Lung (tissue), 12 donors: Measurements from ENCODE around the gene NHSL1. TPM values are rescaled to one million over a fixed set of nuclear protein-coding genes. Genes with fewer than 3 reads are reported as not detected.

Experiments
- ATAC-seq: fragments of 200-7000 bp; cut with Tn5 transposase; one replicate; pipeline ENCODE4 v1.9.1; 2020; ENCODE audit warnings: moderate number of reproducible peaks; ENCODE audit not compliant: insufficient read depth, low FRiP score
- DNase-seq, 3 donors: peaks; one replicate each; pipeline ENCODE4 v3.0.0-alpha.2; 2013 to 2017
- H3K27ac ChIP-seq, 2 donors: one replicate each; pipeline ENCODE4 v1.5.1; 2013; ENCODE audit warnings: mild to moderate bottlenecking in 2 of 2, moderate library complexity in 2 of 2, control low read depth in 1 of 2, inconsistent platforms in 1 of 2, low read depth in 1 of 2, low read length in 1 of 2
- H3K27me3 ChIP-seq, 3 donors: one replicate each; pipeline ENCODE4 v1.5.1; 2013; ENCODE audit warnings: low read length in 2 of 3; ENCODE audit not compliant: control insufficient read depth in 3 of 3, insufficient read depth in 3 of 3
- H3K36me3 ChIP-seq, 4 donors: one replicate each; pipeline ENCODE4 v1.5.1; 2013; ENCODE audit warnings: low read length in 4 of 4, mild to moderate bottlenecking in 1 of 4, moderate library complexity in 1 of 4; ENCODE audit not compliant: control insufficient read depth in 4 of 4, insufficient read depth in 4 of 4
- H3K4me1 ChIP-seq, 5 donors: one replicate each; pipeline ENCODE4 v1.5.1; 2013; ENCODE audit warnings: low read length in 5 of 5, mild to moderate bottlenecking in 2 of 5, moderate library complexity in 1 of 5; ENCODE audit not compliant: control insufficient read depth in 5 of 5, insufficient read depth in 5 of 5
- H3K4me3 ChIP-seq: one replicate; pipeline ENCODE4 v1.5.1; 2013; ENCODE audit warnings: mild to moderate bottlenecking, control low read depth, moderate library complexity
- H3K9ac ChIP-seq, 2 donors: one replicate each; pipeline ENCODE4 v1.5.1; 2013; ENCODE audit warnings: low read length in 2 of 2, control low read depth in 1 of 2; ENCODE audit not compliant: insufficient read depth in 1 of 2
- H3K9me3 ChIP-seq, 4 donors: one replicate each; pipeline ENCODE4 v1.5.1; 2013; ENCODE audit warnings: low read length in 3 of 4, mild to moderate bottlenecking in 1 of 4, moderate library complexity in 1 of 4; ENCODE audit not compliant: control insufficient read depth in 4 of 4, insufficient read depth in 3 of 4
- whole genome bisulfite sequencing, 2 donors: extraction: QIAGEN DNeasy Blood & Tissue Kit; methylation state at CpG; one replicate each; pipeline ENCODE4 v1.1.7; 2013; 5-methylcytosine and 5-hydroxymethylcytosine counted together
- polyA plus RNA-seq, 2 donors: library from polyadenylated mRNA; stranded (reverse); fragments of 200-250 nt; gene quantifications; one replicate each; pipeline ENCODE4 v1.2.1, GENCODE V29; 2013
- total RNA-seq, 2 donors: library from RNA; depleted of rRNA in 1 of 2; stranded (reverse); fragments of >200 nt in 1 of 2; gene quantifications; one replicate each; pipeline ENCODE4 v1.2.1, GENCODE V29; 2014 to 2021
- TF ChIP-seq, protein P1 (sequence below): IDR thresholded peaks from 2 replicates; pipeline ENCODE4 v1.5.1; 2012; ENCODE audit warnings: mild to moderate bottlenecking; ENCODE audit errors: control extremely low read depth, extremely low read depth
- donor health status: control.
- donor health status: control.
- donor health status: Bipolar disorder and iron deficiency.
- donor health status: healthy.
- donor health status: DM: yes; HTN: yes; CAD: no.

The NHSL1 gene
- total and polyA plus RNA-seq, 4 donors: 5.2 to 53.7 (median 30.4) TPM

DNA sequence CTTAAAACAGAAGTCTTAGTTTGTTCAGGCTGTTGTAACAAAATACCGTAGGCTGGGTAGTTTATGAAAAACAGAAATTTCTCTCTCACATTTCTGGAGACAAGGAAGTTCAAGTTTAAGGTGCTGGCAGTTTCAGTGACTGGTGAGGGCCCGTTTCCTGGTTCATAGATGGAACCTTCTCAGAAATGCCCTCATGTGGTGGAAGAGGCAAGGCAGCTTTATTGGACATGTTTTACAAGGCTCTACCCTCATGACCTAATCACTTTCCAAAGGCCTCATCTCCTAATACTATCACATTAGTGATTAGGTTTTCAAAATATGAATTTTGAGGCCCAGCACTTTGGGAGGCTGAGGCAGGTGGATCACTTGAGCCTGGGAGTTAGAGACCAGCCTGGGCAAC is 92.9 kb downstream of the NHSL1 start:
- 45 to 63% methylated on average over 2 of the region's 2 CpGs for WGBS, 2 donors
- H3K9ac ChIP-seq: no peak overlapping the region
- peaks cover 9 to 32% (median 22%) of the 10 kb centered on the region in 4 donors for H3K36me3 ChIP-seq
- TF ChIP-seq, protein P1, sequence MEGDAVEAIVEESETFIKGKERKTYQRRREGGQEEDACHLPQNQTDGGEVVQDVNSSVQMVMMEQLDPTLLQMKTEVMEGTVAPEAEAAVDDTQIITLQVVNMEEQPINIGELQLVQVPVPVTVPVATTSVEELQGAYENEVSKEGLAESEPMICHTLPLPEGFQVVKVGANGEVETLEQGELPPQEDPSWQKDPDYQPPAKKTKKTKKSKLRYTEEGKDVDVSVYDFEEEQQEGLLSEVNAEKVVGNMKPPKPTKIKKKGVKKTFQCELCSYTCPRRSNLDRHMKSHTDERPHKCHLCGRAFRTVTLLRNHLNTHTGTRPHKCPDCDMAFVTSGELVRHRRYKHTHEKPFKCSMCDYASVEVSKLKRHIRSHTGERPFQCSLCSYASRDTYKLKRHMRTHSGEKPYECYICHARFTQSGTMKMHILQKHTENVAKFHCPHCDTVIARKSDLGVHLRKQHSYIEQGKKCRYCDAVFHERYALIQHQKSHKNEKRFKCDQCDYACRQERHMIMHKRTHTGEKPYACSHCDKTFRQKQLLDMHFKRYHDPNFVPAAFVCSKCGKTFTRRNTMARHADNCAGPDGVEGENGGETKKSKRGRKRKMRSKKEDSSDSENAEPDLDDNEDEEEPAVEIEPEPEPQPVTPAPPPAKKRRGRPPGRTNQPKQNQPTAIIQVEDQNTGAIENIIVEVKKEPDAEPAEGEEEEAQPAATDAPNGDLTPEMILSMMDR: no peak
- no peak overlapping the region for H3K4me3 ChIP-seq
- DNase-seq: no peak
- H3K9me3 ChIP-seq: no peaks in the 10 kb centered on the region
- no peak for ATAC-seq
- peaks cover 0 to 10% (median 0%) of the 10 kb centered on the region in 5 donors for H3K4me1 ChIP-seq
- H3K27ac ChIP-seq: no peak overlapping the region
- H3K27me3 ChIP-seq: no peaks in the 10 kb centered on the region

DNA sequence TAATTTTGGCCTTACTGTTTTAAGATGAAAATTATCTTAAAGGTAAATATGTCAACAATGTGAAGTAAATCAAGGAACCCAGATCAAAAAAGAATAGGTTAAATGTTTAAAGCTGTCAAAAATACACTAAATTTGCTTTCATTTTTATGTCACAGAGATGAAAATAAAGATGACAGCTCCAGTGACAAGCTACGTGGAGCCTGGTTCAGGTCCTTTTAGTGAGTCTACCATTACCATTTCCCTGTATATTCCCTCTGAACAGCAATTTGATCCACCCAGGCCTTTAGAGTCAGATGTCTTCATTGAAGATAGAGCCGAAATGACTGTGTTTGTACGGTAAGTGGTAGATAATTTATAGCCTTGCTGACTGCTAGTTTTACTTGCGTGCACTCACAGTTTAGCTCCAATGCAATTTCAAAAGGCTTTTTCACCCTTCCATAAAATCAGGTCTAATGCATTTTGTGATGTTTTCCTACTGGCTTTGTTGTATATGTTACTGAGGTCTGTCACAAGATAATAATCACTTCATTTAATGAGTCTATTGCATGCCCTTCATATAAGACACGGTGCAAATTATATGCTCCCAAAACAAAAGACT is 93.4 kb downstream of the NHSL1 start:
- Histone ChIP-seq H3K27me3 (no peaks in the 10 kb centered on the region), H3K9ac (peak overlapping the region in 1 of 2 donors; percentile 29), H3K4me1 (peaks cover 0 to 10% (median 0%) of the 10 kb centered on the region in 5 donors), H3K9me3 (no peaks in the 10 kb centered on the region), H3K4me3 (no peak overlapping the region), H3K36me3 (peaks cover 7 to 28% (median 20%) of the 10 kb centered on the region in 4 donors), H3K27ac (no peak overlapping the region)
- WGBS, 2 donors: 79 to 90% methylated on average over 5 of the region's 5 CpGs
- TF ChIP-seq, protein P1: no peak
- DNase-seq (no peak), ATAC-seq (no peak)

DNA sequence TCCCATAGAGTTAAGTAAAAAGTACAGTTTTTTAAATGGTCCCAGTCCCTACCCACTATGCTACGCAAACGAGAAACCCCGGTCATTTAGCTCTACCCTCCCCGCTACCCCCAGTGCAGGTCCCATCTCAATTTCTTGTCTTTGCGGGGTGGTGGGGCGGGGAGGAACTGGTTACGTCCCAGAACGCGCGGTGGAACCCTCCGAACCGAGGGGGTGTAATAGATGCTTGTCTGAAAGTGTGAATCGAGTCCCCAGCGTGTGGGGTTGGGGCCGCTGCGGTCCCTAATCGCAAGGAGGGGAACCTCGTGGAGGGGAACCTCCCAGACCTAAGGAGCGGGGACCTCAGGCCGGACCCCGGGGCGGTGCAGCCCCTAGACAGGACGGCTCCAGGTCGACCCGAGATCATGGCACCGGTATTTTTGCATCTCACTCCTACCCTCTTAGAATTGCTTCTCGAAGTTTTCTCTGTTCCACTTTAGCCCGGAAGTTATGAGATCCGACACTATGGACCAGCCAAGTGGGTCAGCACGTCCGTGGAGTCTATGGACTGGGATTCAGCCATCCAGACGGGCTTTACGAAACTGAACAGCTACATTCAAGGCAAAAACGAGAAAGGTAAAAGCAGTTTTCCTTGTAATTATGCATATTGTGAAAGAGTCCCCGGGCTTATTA is 94.5 kb downstream of the NHSL1 start:
- Histone ChIP-seq H3K9ac (peak overlapping the region; percentile 59 to 67), H3K27me3 (no peaks in the 10 kb centered on the region), H3K4me1 (peaks cover 0 to 10% (median 0%) of the 10 kb centered on the region in 5 donors), H3K9me3 (no peaks in the 10 kb centered on the region), H3K4me3 (peak overlapping the region; percentile 77), H3K27ac (peak overlapping the region; percentile 93 to 97), H3K36me3 (peaks cover 4 to 28% (median 20%) of the 10 kb centered on the region in 4 donors)
- DNase-seq (peak; percentile 40 to 53 (median 40)), ATAC-seq (no peak)
- TF ChIP-seq, protein P1: no peak
- 5% methylated on average over 35 of the region's 35 CpGs for WGBS, 2 donors
